ENCODE measurements around the gene TBX10. TPM values are rescaled to one million over a fixed set of nuclear protein-coding genes. Genes with fewer than 3 reads are reported as not detected.

Gene TBX10
- total and polyA plus RNA-seq, 2 experiments from 2014 or later = 1.2 TPM; not detected in 1

GRCh38 chr11:67670316-67671210, 31.0 kb upstream of the TBX10 start:
- Histone ChIP-seq H3K27me3 (no peaks in the 10 kb centered on the region), H3K4me3 (no peak overlapping the region), H3K9me3 (ENCODE audit: low read depth) (no peaks in the 10 kb centered on the region), H3K36me3 (no peaks in the 10 kb centered on the region), H3K4me1 (ENCODE audit: low read depth) (no peaks in the 10 kb centered on the region), H3K27ac (no peak overlapping the region)
- no peak for TF ChIP-seq CTCF (IDR thresholded peaks at IDR 0.05; ENCODE audit: low read depth, low read length)
- no peak for DNase-seq (ENCODE audit: low read depth in 1 of 2, low spot score in 1 of 2)

- no peak for TF ChIP-seq CTCF (IDR thresholded peaks at IDR 0.05; ENCODE audit: low read depth, low read length)
- Histone ChIP-seq H3K36me3 (no peaks in the 10 kb centered on the region), H3K4me3 (no peak overlapping the region), H3K27me3 (no peaks in the 10 kb centered on the region), H3K4me1 (ENCODE audit: low read depth) (no peaks in the 10 kb centered on the region), H3K27ac (no peak overlapping the region), H3K9me3 (ENCODE audit: low read depth) (no peaks in the 10 kb centered on the region)
- DNase-seq (ENCODE audit: low read depth in 1 of 2, low spot score in 1 of 2) = no peak
Observed at GRCh38 chr11:67668192-67668551, 28.6 kb upstream of the TBX10 start.

- no peak for TF ChIP-seq CTCF (IDR thresholded peaks at IDR 0.05; ENCODE audit: low read depth, low read length)
- Histone ChIP-seq H3K36me3 (no peaks in the 10 kb centered on the region), H3K4me1 (ENCODE audit: low read depth) (no peaks in the 10 kb centered on the region), H3K27ac (no peak overlapping the region), H3K27me3 (no peaks in the 10 kb centered on the region), H3K4me3 (no peak overlapping the region), H3K9me3 (ENCODE audit: low read depth) (no peaks in the 10 kb centered on the region)
- DNase-seq (ENCODE audit: low read depth in 1 of 2, low spot score in 1 of 2) = no peak
Observed at GRCh38 chr11:67667490-67668191, 28.1 kb upstream of the TBX10 start.

GRCh38 chr11:67666676-67667489, 27.3 kb upstream of the TBX10 start:
- Histone ChIP-seq H3K4me3 (no peak overlapping the region), H3K27ac (no peak overlapping the region), H3K9me3 (ENCODE audit: low read depth) (no peaks in the 10 kb centered on the region), H3K27me3 (no peaks in the 10 kb centered on the region), H3K36me3 (no peaks in the 10 kb centered on the region), H3K4me1 (ENCODE audit: low read depth) (no peaks in the 10 kb centered on the region)
- TF ChIP-seq CTCF (IDR thresholded peaks at IDR 0.05; ENCODE audit: low read depth, low read length) = no peak
- no peak for DNase-seq (ENCODE audit: low read depth in 1 of 2, low spot score in 1 of 2)

- Histone ChIP-seq H3K4me3 (no peak overlapping the region), H3K27me3 (no peaks in the 10 kb centered on the region), H3K9me3 (ENCODE audit: low read depth) (no peaks in the 10 kb centered on the region), H3K27ac (no peak overlapping the region), H3K4me1 (ENCODE audit: low read depth) (no peaks in the 10 kb centered on the region), H3K36me3 (no peaks in the 10 kb centered on the region)
- DNase-seq (ENCODE audit: low read depth in 1 of 2, low spot score in 1 of 2) = no peak
- TF ChIP-seq CTCF (IDR thresholded peaks at IDR 0.05; ENCODE audit: low read depth, low read length) = no peak
Observed at GRCh38 chr11:67666303-67666645, 26.7 kb upstream of the TBX10 start.

All from cardiac muscle cell (in vitro differentiated cells and primary cell).